K562 (cell line): ENCODE measurements around the gene MPIG6B. TPM values are rescaled to one million over a fixed set of nuclear protein-coding genes. Genes with fewer than 3 reads are reported as not detected.
A peak's percentile ranks its signal among the peaks of the same experiment; 100 is the strongest.

Source experiments
- NFIC ChIP-seq: fragments of 450-650 bp; IDR thresholded peaks from 2 replicates; pipeline ENCODE4 v1.6.1; 2017; ENCODE audit warnings: mild to moderate bottlenecking, inconsistent platforms
- NR2C2 ChIP-seq, 2 experiments: fragments of 200-800 bp in 1 of 2; sonication (Bioruptor generic) in 1 of 2; sonication (generic) in 1 of 2; formaldehyde crosslinking in 1 of 2; IDR thresholded peaks; 2 replicates each; pipeline versions ENCODE4 v1.6.1 to v1.8.0; 2016 to 2022; ENCODE audit warnings: mild to moderate bottlenecking in 1 of 2, missing compliant biosample characterization in 1 of 2, missing genetic modification characterization in 1 of 2, missing genetic modification reagents in 1 of 2
- RCOR1 ChIP-seq, 2 experiments: IDR thresholded peaks; 2 replicates each; pipeline ENCODE4 v1.6.1; 2012; ENCODE audit warnings: low read depth in 2 of 2, low read length in 2 of 2, borderline replicate concordance in 1 of 2, improper control_type of control experiment in 1 of 2
- RUNX1 ChIP-seq: sonication (generic); IDR thresholded peaks from 2 replicates; pipeline ENCODE4 v1.6.1; 2016; ENCODE audit warnings: antibody characterized with exemption, low read depth
- SAP30 ChIP-seq: fragments of 200-600 bp; sonication (generic); IDR thresholded peaks from 2 replicates; pipeline ENCODE4 v1.6.1; 2012; ENCODE audit warnings: borderline replicate concordance, low read depth, mild to moderate bottlenecking, moderate library complexity, low read length, control low read depth, inconsistent platforms; ENCODE audit not compliant: insufficient read depth, poor library complexity, severe bottlenecking
- SMARCE1 ChIP-seq: fragments of 450-650 bp; IDR thresholded peaks from 2 replicates; pipeline ENCODE4 v1.7.1; 2016; ENCODE audit warnings: mild to moderate bottlenecking
- SRSF9 ChIP-seq: fragments of 200-400 bp; formaldehyde crosslinking; IDR thresholded peaks from 2 replicates; pipeline ENCODE4 v1.6.1; 2017; ENCODE audit warnings: low read depth, low read length, borderline replicate concordance
- WHSC1 ChIP-seq: IDR thresholded peaks from one replicate; pipeline ENCODE4 v1.6.1; 2012; ENCODE audit warnings: low read length, control low read depth, inconsistent platforms
- polyA plus RNA-seq, 8 experiments: library from polyadenylated mRNA; depleted of rRNA in 4 of 8; stranded (reverse) in 5 of 8; unstranded in 3 of 8; fragments of >200 nt; fragmentation: Nextera tagmentation in 2 of 8; fragmentation: Illumina TruSeq in 1 of 8; extraction: Ambion mirVana in 2 of 8; extraction: Trizol in 1 of 8; gene quantifications; 2 replicates each; pipeline versions ENCODE4 v1.2.1 to v1.2.3, GENCODE V29; 2011 to 2014; ENCODE audit warnings: inconsistent platforms in 1 of 8, missing spikeins in 1 of 8
- total RNA-seq, 7 experiments: library from RNA; depleted of rRNA in 6 of 7; stranded (reverse); fragments of >200 nt in 6 of 7; fragmentation: Illumina TruSeq in 2 of 7; extraction: Trizol in 2 of 7; gene quantifications; 2 replicates each; pipeline versions ENCODE4 v1.2.1 to v1.2.3, GENCODE V29; 2011 to 2021; ENCODE audit warnings: low replicate concordance in 1 of 7
- TF ChIP-seq, protein P1 (sequence below): fragments of 250-450 bp; sonication (Bioruptor Pico); IDR thresholded peaks from 2 replicates; pipeline ENCODE4 v1.4.0; 2020; ENCODE audit warnings: mild to moderate bottlenecking, moderate library complexity
- TF ChIP-seq, protein P2 (sequence below): sonication (generic); formaldehyde crosslinking; IDR thresholded peaks from 2 replicates; pipeline ENCODE4 v1.8.0; 2022; ENCODE audit warnings: missing genetic modification reagents, mild to moderate bottlenecking, borderline replicate concordance
- TF ChIP-seq, protein P3 (sequence below): IDR thresholded peaks from 2 replicates; pipeline ENCODE4 v1.6.1; 2011; ENCODE audit not compliant: insufficient read length; ENCODE audit errors: extremely low read depth
- TF ChIP-seq, protein P4 (sequence below): fragments of 450-650 bp; IDR thresholded peaks from 2 replicates; pipeline ENCODE4 v1.6.1; 2018; ENCODE audit not compliant: partially characterized antibody

MPIG6B gene
- total and polyA plus RNA-seq, 9 of the 15 experiments (the other 6 are each of a cell fraction or from before 2014, with no cell fraction given): 0.11 to 1.2 (median 0.28) TPM; not detected in 1

DNA sequence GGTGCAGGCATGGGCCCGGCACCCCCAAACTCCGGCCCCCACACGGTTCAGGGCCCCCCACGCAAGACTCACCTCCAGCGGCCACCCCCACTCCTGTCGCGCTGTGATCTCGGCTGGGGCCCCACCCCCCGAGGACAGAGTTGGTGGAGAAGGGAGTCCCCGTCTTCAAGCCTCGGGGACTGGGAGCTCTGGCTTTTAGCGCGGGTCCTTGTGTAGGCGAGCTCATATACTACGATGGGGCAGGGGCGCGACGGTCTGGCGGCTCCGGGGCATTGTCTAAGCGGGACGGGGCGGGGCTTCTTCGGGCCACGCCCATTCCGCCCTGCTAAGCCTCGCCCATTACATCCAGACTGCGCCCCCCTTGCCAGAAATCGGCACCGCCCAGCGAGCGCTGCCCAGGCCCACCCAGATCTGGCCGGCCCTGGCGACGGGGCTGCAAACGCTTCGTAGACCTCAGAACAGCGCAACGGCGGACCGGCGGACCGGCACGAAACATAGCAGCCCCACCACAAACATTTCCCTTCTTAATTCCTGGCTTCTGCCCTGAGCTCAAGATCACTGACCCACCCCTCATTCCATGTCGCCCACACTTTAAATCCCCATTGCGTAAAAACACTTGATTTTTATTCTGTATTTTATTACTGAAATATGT, 6.9 kb downstream of the MPIG6B start (continued):
- TF ChIP-seq, protein P1, sequence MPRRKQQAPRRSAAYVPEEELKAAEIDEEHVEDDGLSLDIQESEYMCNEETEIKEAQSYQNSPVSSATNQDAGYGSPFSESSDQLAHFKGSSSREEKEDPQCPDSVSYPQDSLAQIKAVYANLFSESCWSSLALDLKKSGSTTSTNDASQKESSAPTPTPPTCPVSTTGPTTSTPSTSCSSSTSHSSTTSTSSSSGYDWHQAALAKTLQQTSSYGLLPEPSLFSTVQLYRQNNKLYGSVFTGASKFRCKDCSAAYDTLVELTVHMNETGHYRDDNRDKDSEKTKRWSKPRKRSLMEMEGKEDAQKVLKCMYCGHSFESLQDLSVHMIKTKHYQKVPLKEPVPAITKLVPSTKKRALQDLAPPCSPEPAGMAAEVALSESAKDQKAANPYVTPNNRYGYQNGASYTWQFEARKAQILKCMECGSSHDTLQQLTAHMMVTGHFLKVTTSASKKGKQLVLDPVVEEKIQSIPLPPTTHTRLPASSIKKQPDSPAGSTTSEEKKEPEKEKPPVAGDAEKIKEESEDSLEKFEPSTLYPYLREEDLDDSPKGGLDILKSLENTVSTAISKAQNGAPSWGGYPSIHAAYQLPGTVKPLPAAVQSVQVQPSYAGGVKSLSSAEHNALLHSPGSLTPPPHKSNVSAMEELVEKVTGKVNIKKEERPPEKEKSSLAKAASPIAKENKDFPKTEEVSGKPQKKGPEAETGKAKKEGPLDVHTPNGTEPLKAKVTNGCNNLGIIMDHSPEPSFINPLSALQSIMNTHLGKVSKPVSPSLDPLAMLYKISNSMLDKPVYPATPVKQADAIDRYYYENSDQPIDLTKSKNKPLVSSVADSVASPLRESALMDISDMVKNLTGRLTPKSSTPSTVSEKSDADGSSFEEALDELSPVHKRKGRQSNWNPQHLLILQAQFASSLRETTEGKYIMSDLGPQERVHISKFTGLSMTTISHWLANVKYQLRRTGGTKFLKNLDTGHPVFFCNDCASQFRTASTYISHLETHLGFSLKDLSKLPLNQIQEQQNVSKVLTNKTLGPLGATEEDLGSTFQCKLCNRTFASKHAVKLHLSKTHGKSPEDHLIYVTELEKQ (CRISPR knock-in tag): peak; percentile 20; the same call in 1 of the 2 replicates
- TF ChIP-seq RCOR1 (IDR thresholded peaks at IDR 0.05; ENCODE audit: borderline replicate concordance in 1 of 2, low read depth in 2 of 2, low read length in 2 of 2): peak in 1 of 2 experiments; percentile 61; a peak in 1 of 4 replicates
- no peak for TF ChIP-seq NFIC
- TF ChIP-seq, protein P2, sequence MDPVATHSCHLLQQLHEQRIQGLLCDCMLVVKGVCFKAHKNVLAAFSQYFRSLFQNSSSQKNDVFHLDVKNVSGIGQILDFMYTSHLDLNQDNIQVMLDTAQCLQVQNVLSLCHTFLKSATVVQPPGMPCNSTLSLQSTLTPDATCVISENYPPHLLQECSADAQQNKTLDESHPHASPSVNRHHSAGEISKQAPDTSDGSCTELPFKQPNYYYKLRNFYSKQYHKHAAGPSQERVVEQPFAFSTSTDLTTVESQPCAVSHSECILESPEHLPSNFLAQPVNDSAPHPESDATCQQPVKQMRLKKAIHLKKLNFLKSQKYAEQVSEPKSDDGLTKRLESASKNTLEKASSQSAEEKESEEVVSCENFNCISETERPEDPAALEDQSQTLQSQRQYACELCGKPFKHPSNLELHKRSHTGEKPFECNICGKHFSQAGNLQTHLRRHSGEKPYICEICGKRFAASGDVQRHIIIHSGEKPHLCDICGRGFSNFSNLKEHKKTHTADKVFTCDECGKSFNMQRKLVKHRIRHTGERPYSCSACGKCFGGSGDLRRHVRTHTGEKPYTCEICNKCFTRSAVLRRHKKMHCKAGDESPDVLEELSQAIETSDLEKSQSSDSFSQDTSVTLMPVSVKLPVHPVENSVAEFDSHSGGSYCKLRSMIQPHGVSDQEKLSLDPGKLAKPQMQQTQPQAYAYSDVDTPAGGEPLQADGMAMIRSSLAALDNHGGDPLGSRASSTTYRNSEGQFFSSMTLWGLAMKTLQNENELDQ (CRISPR knock-in tag): 0 out of 2 replicates have a peak, but pooled peaks have one; percentile 56
- TF ChIP-seq SMARCE1: no peak
- TF ChIP-seq NR2C2 (CRISPR knock-in tag; IDR thresholded peaks at IDR 0.05): 0 out of 2 replicates have a peak, but pooled peaks have one; percentile 6
- no peak for TF ChIP-seq NR2C2 (tag; IDR thresholded peaks at IDR 0.05)
- no peak for TF ChIP-seq WHSC1
- no peak for TF ChIP-seq SAP30
- TF ChIP-seq RUNX1: no peak
- TF ChIP-seq SRSF9: no peak
- TF ChIP-seq, protein P3, sequence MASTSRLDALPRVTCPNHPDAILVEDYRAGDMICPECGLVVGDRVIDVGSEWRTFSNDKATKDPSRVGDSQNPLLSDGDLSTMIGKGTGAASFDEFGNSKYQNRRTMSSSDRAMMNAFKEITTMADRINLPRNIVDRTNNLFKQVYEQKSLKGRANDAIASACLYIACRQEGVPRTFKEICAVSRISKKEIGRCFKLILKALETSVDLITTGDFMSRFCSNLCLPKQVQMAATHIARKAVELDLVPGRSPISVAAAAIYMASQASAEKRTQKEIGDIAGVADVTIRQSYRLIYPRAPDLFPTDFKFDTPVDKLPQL: no peak
- TF ChIP-seq, protein P4, sequence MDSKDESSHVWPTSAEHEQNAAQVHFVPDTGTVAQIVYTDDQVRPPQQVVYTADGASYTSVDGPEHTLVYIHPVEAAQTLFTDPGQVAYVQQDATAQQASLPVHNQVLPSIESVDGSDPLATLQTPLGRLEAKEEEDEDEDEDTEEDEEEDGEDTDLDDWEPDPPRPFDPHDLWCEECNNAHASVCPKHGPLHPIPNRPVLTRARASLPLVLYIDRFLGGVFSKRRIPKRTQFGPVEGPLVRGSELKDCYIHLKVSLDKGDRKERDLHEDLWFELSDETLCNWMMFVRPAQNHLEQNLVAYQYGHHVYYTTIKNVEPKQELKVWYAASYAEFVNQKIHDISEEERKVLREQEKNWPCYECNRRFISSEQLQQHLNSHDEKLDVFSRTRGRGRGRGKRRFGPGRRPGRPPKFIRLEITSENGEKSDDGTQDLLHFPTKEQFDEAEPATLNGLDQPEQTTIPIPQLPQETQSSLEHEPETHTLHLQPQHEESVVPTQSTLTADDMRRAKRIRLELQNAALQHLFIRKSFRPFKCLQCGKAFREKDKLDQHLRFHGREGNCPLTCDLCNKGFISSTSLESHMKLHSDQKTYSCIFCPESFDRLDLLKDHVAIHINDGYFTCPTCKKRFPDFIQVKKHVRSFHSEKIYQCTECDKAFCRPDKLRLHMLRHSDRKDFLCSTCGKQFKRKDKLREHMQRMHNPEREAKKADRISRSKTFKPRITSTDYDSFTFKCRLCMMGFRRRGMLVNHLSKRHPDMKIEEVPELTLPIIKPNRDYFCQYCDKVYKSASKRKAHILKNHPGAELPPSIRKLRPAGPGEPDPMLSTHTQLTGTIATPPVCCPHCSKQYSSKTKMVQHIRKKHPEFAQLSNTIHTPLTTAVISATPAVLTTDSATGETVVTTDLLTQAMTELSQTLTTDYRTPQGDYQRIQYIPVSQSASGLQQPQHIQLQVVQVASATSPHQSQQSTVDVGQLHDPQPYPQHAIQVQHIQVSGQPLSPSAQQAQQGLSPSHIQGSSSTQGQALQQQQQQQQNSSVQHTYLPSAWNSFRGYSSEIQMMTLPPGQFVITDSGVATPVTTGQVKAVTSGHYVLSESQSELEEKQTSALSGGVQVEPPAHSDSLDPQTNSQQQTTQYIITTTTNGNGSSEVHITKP: no peak
